Neural cell (in vitro differentiated cells): ENCODE results near the gene ARHGEF1. TPM values are rescaled to one million over a fixed set of nuclear protein-coding genes. Genes with fewer than 3 reads are reported as not detected.

Experiments used
- H2AFZ ChIP-seq: fragments of 200-600, 300-800 bp; sonication (generic), shearing (Covaris generic); 2 replicates; pipeline ENCODE4 v1.6.0; 2014; ENCODE audit warnings: low read depth, mild to moderate bottlenecking, antibody characterized with exemption, low read length, moderate library complexity
- H3F3A ChIP-seq: fragments of 200-600 bp; shearing (Covaris generic); 2 replicates; pipeline ENCODE4 v1.6.1; 2016; ENCODE audit warnings: mild to moderate bottlenecking, moderate library complexity, mixed read lengths, antibody characterized with exemption, low read length; ENCODE audit not compliant: insufficient read depth, poor library complexity, severe bottlenecking
- H3K27ac ChIP-seq: fragments of 200-600, 300-800 bp; sonication (generic), shearing (Covaris generic); 2 replicates; pipeline ENCODE4 v1.5.1; 2014; ENCODE audit warnings: mild to moderate bottlenecking, low read length, moderate library complexity
- H3K27me3 ChIP-seq: fragments of 300-800, 200-600 bp; sonication (generic), shearing (Covaris generic); 2 replicates; pipeline ENCODE4 v1.6.0; 2014; ENCODE audit warnings: mild to moderate bottlenecking, low read depth, low read length, moderate library complexity; ENCODE audit not compliant: insufficient read depth
- H3K36me3 ChIP-seq: fragments of 300-800, 200-600 bp; sonication (generic), shearing (Covaris generic); 2 replicates; pipeline ENCODE4 v1.5.1; 2014; ENCODE audit warnings: mild to moderate bottlenecking, antibody characterized with exemption, low read length, moderate library complexity; ENCODE audit not compliant: insufficient read depth
- H3K4me2 ChIP-seq: fragments of 300-800, 200-600 bp; sonication (generic), shearing (Covaris generic); 2 replicates; pipeline ENCODE4 v1.6.0; 2014; ENCODE audit warnings: mild to moderate bottlenecking, low read length
- H3K4me3 ChIP-seq: fragments of 300-800, 200-600 bp; sonication (generic), shearing (Covaris generic); 2 replicates; pipeline ENCODE4 v1.5.1; 2014; ENCODE audit warnings: mild to moderate bottlenecking, low read length, moderate library complexity
- H3K79me2 ChIP-seq: fragments of 200-600 bp; shearing (Covaris generic); replicated peaks from 2 replicates; pipeline ENCODE4 v1.6.0; 2014; ENCODE audit warnings: mild to moderate bottlenecking, low read length, moderate library complexity; ENCODE audit not compliant: insufficient read depth
- H3K9ac ChIP-seq: fragments of 300-800, 200-600 bp; sonication (generic), shearing (Covaris generic); 2 replicates; pipeline ENCODE4 v1.6.1; 2016; ENCODE audit warnings: mild to moderate bottlenecking, low read length, mixed read lengths
- H3K9me2 ChIP-seq: fragments of 200-600 bp; shearing (Covaris generic); 2 replicates; pipeline ENCODE4 v1.6.1; 2016; ENCODE audit warnings: mild to moderate bottlenecking, low read length, mixed read lengths; ENCODE audit not compliant: insufficient read depth
- H3K9me3 ChIP-seq: fragments of 200-600, 300-800 bp; sonication (generic), shearing (Covaris generic); 2 replicates; pipeline ENCODE4 v1.6.1; 2016; ENCODE audit warnings: mild to moderate bottlenecking, mixed run types, low read length, moderate library complexity, mixed read lengths
- H4K20me1 ChIP-seq: fragments of 200-600 bp; shearing (Covaris generic); 2 replicates; pipeline ENCODE4 v1.6.1; 2016; ENCODE audit warnings: mild to moderate bottlenecking, mixed run types; ENCODE audit not compliant: insufficient read depth
- CTCF ChIP-seq: fragments of 450-650 bp; IDR thresholded peaks from 2 replicates; pipeline ENCODE4 v1.5.1; 2014; ENCODE audit warnings: antibody characterized with exemption, mild to moderate bottlenecking, moderate library complexity; ENCODE audit not compliant: poor library complexity, severe bottlenecking
- EP300 ChIP-seq: fragments of 450-650 bp; conservative IDR thresholded peaks from 2 replicates; pipeline ENCODE4 v1.6.1; 2014; ENCODE audit warnings: antibody characterized with exemption, mild to moderate bottlenecking, moderate library complexity; ENCODE audit not compliant: poor library complexity, severe bottlenecking
- EZH2 ChIP-seq: fragments of 200-600, 300-800 bp; shearing (Covaris generic), sonication (generic); IDR thresholded peaks from 2 replicates; pipeline ENCODE4 v1.6.1; 2014; ENCODE audit warnings: antibody characterized with exemption, low read length, borderline replicate concordance, mild to moderate bottlenecking; ENCODE audit not compliant: insufficient read depth, poor library complexity, severe bottlenecking
- MXI1 ChIP-seq: fragments of 450-650 bp; conservative IDR thresholded peaks from 2 replicates; pipeline ENCODE4 v1.6.1; 2014; ENCODE audit warnings: antibody characterized with exemption, mild to moderate bottlenecking; ENCODE audit not compliant: poor library complexity, severe bottlenecking
- POLR2AphosphoS5 ChIP-seq: IDR thresholded peaks from 2 replicates; pipeline ENCODE4 v1.6.1; 2012
- RAD21 ChIP-seq: fragments of 450-650 bp; conservative IDR thresholded peaks from 2 replicates; pipeline ENCODE4 v1.6.1; 2014; ENCODE audit warnings: antibody characterized with exemption, mild to moderate bottlenecking, moderate library complexity
- REST ChIP-seq: IDR thresholded peaks from 2 replicates; pipeline ENCODE4 v1.6.1; 2012; ENCODE audit warnings: borderline replicate concordance
- SMC3 ChIP-seq: fragments of 450-650 bp; conservative IDR thresholded peaks from 2 replicates; pipeline ENCODE4 v1.6.1; 2014; ENCODE audit warnings: antibody characterized with exemption, mild to moderate bottlenecking, moderate library complexity; ENCODE audit not compliant: poor library complexity
- TAF1 ChIP-seq: IDR thresholded peaks from 2 replicates; pipeline ENCODE4 v1.6.1; 2012; ENCODE audit warnings: low read depth
- polyA plus RNA-seq: library from polyadenylated mRNA; depleted of rRNA; stranded (reverse); fragments of >200 nt; gene quantifications from 2 replicates; pipeline ENCODE4 v1.2.3, GENCODE V29; 2014

ARHGEF1 gene
- polyA plus RNA-seq, 1 donor from 2014 or later = 12.0 TPM

GRCh38 chr19:41889896-41890295 is 6.9 kb downstream of the ARHGEF1 start:
- H3K36me3 ChIP-seq = no peaks in the 10 kb centered on the region
- H3K4me2 ChIP-seq = no peak overlapping the region
- no peak overlapping the region for H3K9ac ChIP-seq
- no peaks in the 10 kb centered on the region for H4K20me1 ChIP-seq
- no peaks in the 10 kb centered on the region for H3K79me2 ChIP-seq
- no peak overlapping the region for H3K4me3 ChIP-seq
- no peaks in the 10 kb centered on the region for H3F3A ChIP-seq
- TF ChIP-seq SMC3 (no peak), EP300 (no peak), POLR2AphosphoS5 (no peak), CTCF (no peak), RAD21 (no peak), TAF1 (no peak), MXI1 (no peak), EZH2 (no peak), REST (no peak)
- no peaks in the 10 kb centered on the region for H3K9me2 ChIP-seq
- no peak overlapping the region for H3K27ac ChIP-seq
- no peaks in the 10 kb centered on the region for H3K27me3 ChIP-seq
- no peaks in the 10 kb centered on the region for H3K9me3 ChIP-seq
- H2AFZ ChIP-seq = no peak overlapping the region

GRCh38 chr19:41890936-41891335 is 8.0 kb downstream of the ARHGEF1 start:
- Histone ChIP-seq H3K27ac (no peak overlapping the region), H3K9me2 (no peaks in the 10 kb centered on the region), H3K9ac (no peak overlapping the region), H4K20me1 (no peaks in the 10 kb centered on the region), H2AFZ (no peak overlapping the region), H3K4me2 (no peak overlapping the region), H3K9me3 (no peaks in the 10 kb centered on the region), H3K36me3 (no peaks in the 10 kb centered on the region), H3F3A (no peaks in the 10 kb centered on the region), H3K4me3 (no peak overlapping the region), H3K79me2 (no peaks in the 10 kb centered on the region), H3K27me3 (no peaks in the 10 kb centered on the region)
- TF ChIP-seq SMC3 = no peak
- TF ChIP-seq MXI1 = no peak
- TF ChIP-seq EP300 = no peak
- TF ChIP-seq POLR2AphosphoS5 = no peak
- TF ChIP-seq EZH2 = no peak
- no peak for TF ChIP-seq REST
- TF ChIP-seq TAF1 = no peak
- TF ChIP-seq CTCF = no peak
- no peak for TF ChIP-seq RAD21
